ENCODE measurements around the gene PRPF38B.

The PRPF38B gene

DNA sequence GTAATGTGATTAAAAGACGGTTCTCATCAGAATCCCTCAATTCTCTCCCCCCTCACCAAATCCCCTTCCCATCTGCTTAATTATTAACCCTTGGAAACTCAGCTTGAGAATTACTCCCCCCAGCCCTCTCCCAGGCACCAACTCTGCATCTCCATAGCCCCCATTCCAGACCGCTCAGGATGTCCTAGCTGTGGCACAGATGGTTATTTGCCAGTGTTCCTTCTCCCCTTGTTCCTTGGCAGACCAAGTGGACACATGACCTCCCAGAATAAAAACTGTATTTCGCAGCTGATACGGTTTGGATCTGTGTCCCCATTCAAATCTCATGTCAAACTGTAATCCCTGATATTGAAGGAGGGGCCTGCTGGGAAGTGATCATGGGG, 45.9 kb upstream of the PRPF38B start:
- no peak for TF ChIP-seq SIN3A (IDR thresholded peaks at IDR 0.05; ENCODE audit: borderline replicate concordance, insufficient read depth, low read length)

DNA sequence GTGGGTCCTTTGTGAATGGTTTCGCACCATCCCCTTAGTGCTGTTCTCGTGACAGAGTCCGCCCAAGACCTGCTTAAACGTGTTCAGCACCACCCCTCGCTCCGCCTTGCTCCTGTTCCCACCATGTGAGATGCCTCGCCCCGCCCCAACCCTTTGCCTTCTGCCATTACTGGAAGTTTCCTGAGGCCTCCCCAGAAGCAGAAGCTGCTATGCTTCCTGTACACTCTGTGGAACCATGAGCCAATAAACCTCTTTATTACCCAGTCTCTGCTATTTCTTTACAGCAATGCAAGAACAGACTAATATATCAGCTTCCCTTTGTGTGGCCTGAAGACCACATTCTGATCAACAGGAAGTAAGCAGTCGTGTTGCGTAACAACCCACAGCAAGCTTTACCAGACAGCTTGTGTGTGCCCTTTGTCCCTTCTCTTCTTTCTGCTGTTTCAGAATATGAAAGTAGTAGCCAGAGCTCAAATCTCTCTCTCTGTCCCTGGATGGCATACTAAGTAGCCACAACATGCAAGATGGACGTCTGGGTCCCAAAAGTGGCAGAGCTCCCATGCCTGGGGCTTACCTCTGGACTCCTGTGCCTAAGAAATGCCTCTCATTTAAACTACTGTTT, 45.4 kb upstream of the PRPF38B start:
- TF ChIP-seq POLR2AphosphoS5 (IDR thresholded peaks at IDR 0.05; ENCODE audit: low read depth, low read length), result no peak
- no peak for TF ChIP-seq SIN3A (IDR thresholded peaks at IDR 0.05; ENCODE audit: borderline replicate concordance, insufficient read depth, low read length)
- TF ChIP-seq FOXP2 (optimal IDR thresholded peaks at IDR 0.05; ENCODE audit: borderline replicate concordance, extremely low read depth, extremely low read length, insufficient read depth), result no peak
- TF ChIP-seq, protein P1, sequence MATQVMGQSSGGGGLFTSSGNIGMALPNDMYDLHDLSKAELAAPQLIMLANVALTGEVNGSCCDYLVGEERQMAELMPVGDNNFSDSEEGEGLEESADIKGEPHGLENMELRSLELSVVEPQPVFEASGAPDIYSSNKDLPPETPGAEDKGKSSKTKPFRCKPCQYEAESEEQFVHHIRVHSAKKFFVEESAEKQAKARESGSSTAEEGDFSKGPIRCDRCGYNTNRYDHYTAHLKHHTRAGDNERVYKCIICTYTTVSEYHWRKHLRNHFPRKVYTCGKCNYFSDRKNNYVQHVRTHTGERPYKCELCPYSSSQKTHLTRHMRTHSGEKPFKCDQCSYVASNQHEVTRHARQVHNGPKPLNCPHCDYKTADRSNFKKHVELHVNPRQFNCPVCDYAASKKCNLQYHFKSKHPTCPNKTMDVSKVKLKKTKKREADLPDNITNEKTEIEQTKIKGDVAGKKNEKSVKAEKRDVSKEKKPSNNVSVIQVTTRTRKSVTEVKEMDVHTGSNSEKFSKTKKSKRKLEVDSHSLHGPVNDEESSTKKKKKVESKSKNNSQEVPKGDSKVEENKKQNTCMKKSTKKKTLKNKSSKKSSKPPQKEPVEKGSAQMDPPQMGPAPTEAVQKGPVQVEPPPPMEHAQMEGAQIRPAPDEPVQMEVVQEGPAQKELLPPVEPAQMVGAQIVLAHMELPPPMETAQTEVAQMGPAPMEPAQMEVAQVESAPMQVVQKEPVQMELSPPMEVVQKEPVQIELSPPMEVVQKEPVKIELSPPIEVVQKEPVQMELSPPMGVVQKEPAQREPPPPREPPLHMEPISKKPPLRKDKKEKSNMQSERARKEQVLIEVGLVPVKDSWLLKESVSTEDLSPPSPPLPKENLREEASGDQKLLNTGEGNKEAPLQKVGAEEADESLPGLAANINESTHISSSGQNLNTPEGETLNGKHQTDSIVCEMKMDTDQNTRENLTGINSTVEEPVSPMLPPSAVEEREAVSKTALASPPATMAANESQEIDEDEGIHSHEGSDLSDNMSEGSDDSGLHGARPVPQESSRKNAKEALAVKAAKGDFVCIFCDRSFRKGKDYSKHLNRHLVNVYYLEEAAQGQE (IDR thresholded peaks at IDR 0.05; ENCODE audit: insufficient read depth in 1 of 2, low read depth in 2 of 2, low read length in 2 of 2), result no peak

DNA sequence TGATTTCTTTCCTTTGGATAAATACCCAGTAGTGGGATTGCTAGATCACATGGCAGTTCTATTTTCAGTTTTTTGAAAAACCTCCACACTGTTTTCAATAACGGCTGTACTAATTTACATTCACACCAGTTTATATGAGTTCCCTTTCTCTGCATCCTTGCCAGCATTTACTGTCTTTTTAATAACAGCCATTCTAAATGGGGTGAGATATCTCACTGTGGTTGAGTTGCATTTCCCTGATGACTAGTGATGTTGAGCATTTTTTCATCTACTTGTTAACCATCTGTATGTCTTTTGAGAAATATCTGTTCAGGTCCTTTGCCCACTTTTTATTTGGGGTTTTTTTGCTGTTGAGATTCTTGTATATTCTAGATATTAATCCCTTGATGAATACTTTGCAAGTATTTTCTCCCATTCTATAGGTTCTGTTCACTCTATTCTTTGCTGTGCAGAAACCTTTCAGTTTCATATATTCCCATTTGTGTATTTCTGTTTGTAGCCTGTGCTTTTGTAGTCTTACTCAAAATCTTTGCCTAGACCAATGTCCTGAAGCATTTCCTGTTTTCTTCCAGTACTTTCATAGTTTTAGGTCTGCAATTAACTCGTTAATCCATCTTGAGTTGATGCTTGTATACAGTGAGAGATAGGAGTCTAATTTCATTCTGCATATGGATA, 38.5 kb upstream of the PRPF38B start:
- TF ChIP-seq, protein P1 (IDR thresholded peaks at IDR 0.05; ENCODE audit: insufficient read depth in 1 of 2, low read depth in 2 of 2, low read length in 2 of 2), result no peak
- TF ChIP-seq POLR2AphosphoS5 (IDR thresholded peaks at IDR 0.05; ENCODE audit: low read depth, low read length), result no peak
- no peak for TF ChIP-seq TAF1 (IDR thresholded peaks at IDR 0.05; ENCODE audit: borderline replicate concordance, insufficient read depth, low read length)
- no peak for TF ChIP-seq SIN3A (IDR thresholded peaks at IDR 0.05; ENCODE audit: borderline replicate concordance, insufficient read depth, low read length)
- no peak for TF ChIP-seq FOXP2 (optimal IDR thresholded peaks at IDR 0.05; ENCODE audit: borderline replicate concordance, extremely low read depth, extremely low read length, insufficient read depth)

DNA sequence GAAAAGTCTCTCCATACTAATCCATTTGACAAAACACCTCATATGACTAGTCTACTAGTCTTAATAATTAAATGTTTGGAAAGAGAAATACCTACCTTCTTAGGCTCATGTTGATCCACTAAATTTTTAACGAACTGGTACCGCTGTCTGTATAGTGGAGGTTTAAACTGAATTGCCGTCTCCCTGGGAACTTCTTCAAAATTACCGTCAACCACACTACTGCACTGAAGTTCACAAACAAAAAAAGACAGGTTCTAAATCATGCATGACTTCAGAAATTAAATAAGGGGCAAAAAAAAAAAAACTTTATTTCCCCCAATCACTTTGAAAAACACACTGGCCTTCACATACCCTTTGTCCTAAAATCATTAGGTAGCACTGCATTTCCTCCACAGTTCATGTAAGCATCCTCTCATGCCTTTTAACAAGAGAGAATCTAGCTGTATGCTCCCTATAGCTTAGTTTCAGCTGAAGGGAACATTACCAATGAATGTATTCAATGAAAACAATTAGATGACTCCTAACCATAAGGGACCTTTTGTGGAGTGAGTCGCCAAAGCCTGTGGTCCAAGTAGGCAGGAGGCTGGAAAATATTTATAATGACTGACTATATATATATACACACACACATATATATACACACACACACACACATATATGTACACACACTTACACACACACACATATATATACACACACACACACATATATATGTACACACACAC, 34.6 kb upstream of the PRPF38B start:
- TF ChIP-seq, protein P1 (IDR thresholded peaks at IDR 0.05; ENCODE audit: insufficient read depth in 1 of 2, low read depth in 2 of 2, low read length in 2 of 2), result no peak
- no peak for TF ChIP-seq SIN3A (IDR thresholded peaks at IDR 0.05; ENCODE audit: borderline replicate concordance, insufficient read depth, low read length)
- TF ChIP-seq TAF1 (IDR thresholded peaks at IDR 0.05; ENCODE audit: borderline replicate concordance, insufficient read depth, low read length), result no peak
- no peak for TF ChIP-seq POLR2AphosphoS5 (IDR thresholded peaks at IDR 0.05; ENCODE audit: low read depth, low read length)
- no peak for TF ChIP-seq FOXP2 (optimal IDR thresholded peaks at IDR 0.05; ENCODE audit: borderline replicate concordance, extremely low read depth, extremely low read length, insufficient read depth)

DNA sequence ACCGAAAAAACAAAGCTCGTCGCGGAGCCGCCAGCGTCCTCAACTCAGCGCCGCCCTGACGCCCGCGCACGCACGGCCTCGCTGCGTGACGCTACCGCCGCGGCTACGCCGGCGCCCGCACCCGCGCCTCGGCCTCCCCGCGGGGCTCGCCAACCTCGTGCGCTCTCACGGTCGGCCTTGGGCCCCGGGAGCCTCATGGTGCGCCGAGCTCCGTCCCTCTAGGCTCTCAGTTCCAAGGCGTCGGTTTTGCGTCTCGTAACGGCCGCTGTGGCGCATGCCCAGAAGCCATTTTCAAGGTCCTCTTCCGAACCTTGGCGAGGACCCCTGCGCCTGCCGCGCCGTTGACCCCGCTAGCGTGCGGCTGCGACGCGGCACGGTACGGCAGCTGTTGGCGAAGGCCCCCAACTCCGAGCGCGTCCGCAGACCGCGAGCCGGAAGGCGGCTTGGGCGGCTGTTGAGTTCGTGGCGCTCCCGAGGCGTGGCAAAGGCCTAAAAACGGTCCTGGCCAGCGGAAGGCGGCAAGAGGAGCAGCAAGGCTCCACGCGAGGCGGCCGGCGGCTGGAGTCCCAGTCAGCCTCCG, 31.0 kb upstream of the PRPF38B start, which contains the start of gene HENMT1:
Gene HENMT1 (minus strand): TSS at position 64 of the 580 bp plus-strand sequence. CDS start 1,209 bp downstream, outside the sequence.
- no peak for TF ChIP-seq SIN3A (IDR thresholded peaks at IDR 0.05; ENCODE audit: borderline replicate concordance, insufficient read depth, low read length)
- TF ChIP-seq, protein P1 (IDR thresholded peaks at IDR 0.05; ENCODE audit: insufficient read depth in 1 of 2, low read depth in 2 of 2, low read length in 2 of 2), result no peak
- no peak for TF ChIP-seq TAF1 (IDR thresholded peaks at IDR 0.05; ENCODE audit: borderline replicate concordance, insufficient read depth, low read length)
- no peak for TF ChIP-seq FOXP2 (optimal IDR thresholded peaks at IDR 0.05; ENCODE audit: borderline replicate concordance, extremely low read depth, extremely low read length, insufficient read depth)
- no peak for TF ChIP-seq POLR2AphosphoS5 (IDR thresholded peaks at IDR 0.05; ENCODE audit: low read depth, low read length)
